CD4-positive, alpha-beta T cell (primary cell): Measurements from ENCODE around the gene DYNLT1. TPM values are rescaled to one million over a fixed set of nuclear protein-coding genes. Genes with fewer than 3 reads are reported as not detected.
"Not testable (repeated sequence)": the region's sequence is repeated elsewhere in the genome, so short reads cannot be mapped to it uniquely, and the experiment has no call there.

ENCODE experiments used
- ATAC-seq: fragments of 200-7000 bp; cut with Tn5 transposase; one replicate; pipeline ENCODE4 v1.10.0; 2022; ENCODE audit warnings: mild to moderate bottlenecking; ENCODE audit not compliant: poor library complexity
- CTCF ChIA-PET: fragments of 350-600 bp; sonication (Branson Sonifier 250); formaldehyde crosslinking; loops from one replicate; lab custom pipeline; 2021; ENCODE audit warnings: antibody characterized with exemption, inconsistent platforms; lab: Charles Lee
- POLR2A ChIA-PET: fragments of 350-600 bp; sonication (Branson Sonifier 250); formaldehyde crosslinking; loops from one replicate; lab custom pipeline; 2021; ENCODE audit warnings: antibody characterized with exemption, inconsistent platforms; lab: Charles Lee
- DNase-seq, 14 experiments: peaks; one replicate each; pipeline ENCODE4 v3.0.0-alpha.2; 2013 to 2020; ENCODE audit warnings: mixed read lengths in 2 of 14
- H3K27ac ChIP-seq, 2 donors: one replicate each; pipeline versions ENCODE4 v1.5.1 to v1.7.0; 2013; ENCODE audit warnings: low read length in 2 of 2, low read depth in 1 of 2, mild to moderate bottlenecking in 1 of 2
- H3K27me3 ChIP-seq, 2 experiments: 1 replicate in 1 of 2; 2 replicates in 1 of 2; pipeline versions ENCODE4 v1.6.1 to v1.7.0; 2013; ENCODE audit warnings: low read length in 2 of 2, control low read depth in 1 of 2, mild to moderate bottlenecking in 1 of 2, moderate library complexity in 1 of 2; ENCODE audit not compliant: insufficient read depth in 2 of 2, control insufficient read depth in 1 of 2
- H3K36me3 ChIP-seq: one replicate; pipeline ENCODE4 v1.6.1; 2013; ENCODE audit warnings: low read length, control low read depth; ENCODE audit not compliant: insufficient read depth
- H3K4me1 ChIP-seq: one replicate; pipeline ENCODE4 v1.6.1; 2013; ENCODE audit warnings: low read length, control low read depth; ENCODE audit not compliant: insufficient read depth
- H3K4me3 ChIP-seq: one replicate; pipeline ENCODE4 v1.5.1; 2013; ENCODE audit warnings: mild to moderate bottlenecking, low read length, moderate library complexity
- H3K9me3 ChIP-seq, 2 experiments: 1 replicate in 1 of 2; 2 replicates in 1 of 2; pipeline versions ENCODE4 v1.6.1 to v1.7.0; 2013; ENCODE audit warnings: low read length in 2 of 2, mild to moderate bottlenecking in 2 of 2, control low read depth in 1 of 2, moderate library complexity in 1 of 2; ENCODE audit not compliant: control insufficient read depth in 1 of 2, insufficient read depth in 1 of 2
- H3K27ac Mint-ChIP-seq: one replicate; pipeline ENCODE4 v1.8.0; 2020; ENCODE audit warnings: mixed read lengths
- H3K27me3 Mint-ChIP-seq: one replicate; pipeline ENCODE4 v1.8.0; 2021; ENCODE audit warnings: mixed read lengths
- H3K36me3 Mint-ChIP-seq: one replicate; pipeline ENCODE4 v1.8.0; 2021; ENCODE audit warnings: low read depth, mixed read lengths
- H3K4me1 Mint-ChIP-seq: one replicate; pipeline ENCODE4 v1.8.0; 2021; ENCODE audit warnings: low read depth, mixed read lengths
- H3K4me3 Mint-ChIP-seq: one replicate; pipeline ENCODE4 v1.8.0; 2020; ENCODE audit warnings: mild to moderate bottlenecking, mixed read lengths
- H3K9me3 Mint-ChIP-seq: one replicate; pipeline ENCODE4 v1.8.0; 2020; ENCODE audit warnings: mixed read lengths
- CTCF ChIP-seq: fragments of 200-600 bp; IDR thresholded peaks from one replicate; pipeline ENCODE4 v1.8.0; 2022; ENCODE audit warnings: antibody characterized with exemption, mild to moderate bottlenecking
- intact Hi-C, 2 experiments: fragments of 100-400 bp; cut with DNase I in 1 of 2; cut with micrococcal nuclease in 1 of 2; formaldehyde crosslinking; loops; one replicate each; pipeline versions ENCODE4 v1.15.1 to v1.9.0; 2023 to 2025; cut with DNase I, micrococcal nuclease
- total RNA-seq, 174 experiments: library from RNA in 2 of 174; stranded (reverse) in 2 of 174; gene quantifications; one replicate each; pipeline ENCODE4 v1.2.3 and lab custom pipeline; 2021 to 2026

DYNLT1 gene
- total RNA-seq, 2 experiments from 2014 or later = 170 to 182 TPM

GRCh38 chr6:158662607-158662953 lies 18.0 kb upstream of the DYNLT1 start:
- intact Hi-C loops = no loop called here
- CTCF ChIA-PET = interaction anchor here (6.1 kb wide), 1 partner anchor 28 kb away, joined by 52 read pairs; no protein-coding TSS in a partner anchor
- H3K36me3 Mint-ChIP-seq = peaks cover 65% of the 10 kb centered on the region
- peak overlapping the region; percentile 82 for H3K4me3 Mint-ChIP-seq
- no peak for TF ChIP-seq CTCF
- POLR2A ChIA-PET = interaction anchor here (1.1 to 2.4 kb wide), 6 partner anchors 10 to 24 kb away, joined by 3 to 10 read pairs (median 8); partner anchors contain the start of genes DYNLT1 and SYTL3
- H3K27me3 ChIP-seq = no peaks in the 10 kb centered on the region
- no peaks in the 10 kb centered on the region for H3K9me3 Mint-ChIP-seq
- ATAC-seq = no peak
- no peak overlapping the region for H3K27ac ChIP-seq
- DNase-seq = no peak
- peaks cover 20% of the 10 kb centered on the region for H3K4me1 ChIP-seq
- peak overlapping the region; percentile 91 for H3K27ac Mint-ChIP-seq
- H3K4me3 ChIP-seq = no peak overlapping the region
- H3K9me3 ChIP-seq = no peaks in the 10 kb centered on the region
- H3K27me3 Mint-ChIP-seq = no peaks in the 10 kb centered on the region
- peaks cover 38% of the 10 kb centered on the region for H3K4me1 Mint-ChIP-seq
- peaks cover 69% of the 10 kb centered on the region for H3K36me3 ChIP-seq

- Mint-ChIP-seq H3K27me3 (no peaks in the 10 kb centered on the region), H3K4me1 (peaks cover 43% of the 10 kb centered on the region), H3K9me3 (no peaks in the 10 kb centered on the region), H3K27ac (peak overlapping the region; percentile 20), H3K4me3 (no peak overlapping the region), H3K36me3 (peaks cover 52% of the 10 kb centered on the region)
- Histone ChIP-seq H3K9me3 (no peaks in the 10 kb centered on the region), H3K27ac (no peak overlapping the region), H3K36me3 (peaks cover 55% of the 10 kb centered on the region), H3K4me1 (peaks cover 23% of the 10 kb centered on the region), H3K27me3 (no peaks in the 10 kb centered on the region), H3K4me3 (no peak overlapping the region)
- TF ChIP-seq CTCF = no peak
- no peak for ATAC-seq
- DNase-seq = no peak
- CTCF ChIA-PET = interaction anchor here (0.6 to 6.1 kb wide), 5 partner anchors 15 to 41 kb away, joined by 3 to 52 read pairs (median 5); no protein-coding TSS in a partner anchor
- POLR2A ChIA-PET = interaction anchor here (1.1 to 2.4 kb wide), 5 partner anchors 8 to 19 kb away, joined by 3 to 10 read pairs (median 9); partner anchors contain the start of genes DYNLT1 and SYTL3
- intact Hi-C loops = no loop called here
Measured at GRCh38 chr6:158661156-158661685, 16.7 kb upstream of the DYNLT1 start.

GRCh38 chr6:158660333-158660754 lies 15.8 kb upstream of the DYNLT1 start:
- Histone ChIP-seq H3K36me3 (peaks cover 52% of the 10 kb centered on the region), H3K9me3 (no peaks in the 10 kb centered on the region), H3K27me3 (no peaks in the 10 kb centered on the region), H3K4me3 (no peak overlapping the region), H3K27ac (no peak overlapping the region), H3K4me1 (peaks cover 32% of the 10 kb centered on the region)
- peak; percentile 81 for ATAC-seq
- intact Hi-C loops = loop anchor here in 1 of 2 experiments (1.0 kb wide), 1 partner anchor 31 kb away; no protein-coding TSS in a partner anchor
- CTCF ChIA-PET = interaction anchor here (0.7 to 6.1 kb wide), 13 partner anchors 9 to 312 kb away, joined by 3 to 52 read pairs (median 5); partner anchors contain the start of genes DYNLT1 and SYTL3
- H3K4me1 Mint-ChIP-seq = peaks cover 52% of the 10 kb centered on the region
- H3K27me3 Mint-ChIP-seq = no peaks in the 10 kb centered on the region
- H3K27ac Mint-ChIP-seq = peak overlapping the region; percentile 84
- TF ChIP-seq CTCF = peak; percentile 83
- peak overlapping the region; percentile 38 for H3K4me3 Mint-ChIP-seq
- peaks cover 44% of the 10 kb centered on the region for H3K36me3 Mint-ChIP-seq
- no peaks in the 10 kb centered on the region for H3K9me3 Mint-ChIP-seq
- POLR2A ChIA-PET = interaction anchor here (0.9 to 1.5 kb wide), 5 partner anchors 9 to 40 kb away, joined by 3 to 10 read pairs (median 6); partner anchors contain the start of genes DYNLT1 and SYTL3
- DNase-seq = peak in 13 of 14 experiments; percentile 25 to 83 (median 53)

- DNase-seq, H3K9me3 Mint-ChIP-seq, POLR2A ChIA-PET, H3K27ac ChIP-seq, H3K4me3 ChIP-seq, H3K27me3 ChIP-seq, H3K4me3 Mint-ChIP-seq, H3K9me3 ChIP-seq, ATAC-seq, H3K27me3 Mint-ChIP-seq: not testable (repeated sequence)
- Mint-ChIP-seq H3K4me1 (peaks cover 68% of the 10 kb centered on the region), H3K36me3 (peaks cover 27% of the 10 kb centered on the region), H3K27ac (peak overlapping the region; percentile 97)
- intact Hi-C loops = loop anchor here (5.0 to 10.0 kb wide), 2 partner anchors 35 to 92 kb away; partner anchors contain the start of gene TMEM181 (in 1 of the 2)
- peaks cover 63% of the 10 kb centered on the region for H3K4me1 ChIP-seq
- peaks cover 30% of the 10 kb centered on the region for H3K36me3 ChIP-seq
- CTCF ChIA-PET = interaction anchor here (0.8 kb wide), 1 partner anchor 16 kb away, joined by 3 read pairs; no protein-coding TSS in a partner anchor
Measured at GRCh38 chr6:158656986-158657385, 12.4 kb upstream of the DYNLT1 start.
